NCI-H1417 treated with DMSO at 0.1 percent for 48 hours (cell line): Measurements from ENCODE around the gene ARHGEF38.
"Not testable (repeated sequence)": the region's sequence is repeated elsewhere in the genome, so short reads cannot be mapped to it uniquely, and the experiment has no call there.

Source experiments
- DNase-seq: peaks from one replicate; lab custom pipeline; 2025; lab: John Stamatoyannopoulos, UW

ARHGEF38 gene

DNA sequence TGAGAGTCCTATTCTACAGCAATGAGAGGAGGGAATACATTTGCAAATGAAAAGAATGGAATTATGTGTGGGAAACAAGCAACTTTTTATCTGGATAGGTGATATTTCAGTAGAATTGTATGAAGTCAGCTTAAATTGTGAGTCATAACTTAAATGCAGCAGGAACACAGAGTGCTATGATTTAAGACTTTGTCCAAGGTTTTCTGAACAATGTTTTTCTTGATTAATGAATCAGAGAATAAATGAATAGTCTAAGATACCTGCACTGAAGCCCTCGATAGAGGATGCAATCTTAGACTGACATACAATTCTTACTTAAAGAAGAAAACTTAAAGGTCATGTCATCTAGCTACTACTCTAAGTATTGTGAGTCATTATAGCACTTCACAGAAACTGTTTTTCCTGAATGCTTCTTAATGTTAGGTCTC, 8.0 kb downstream of the ARHGEF38 start:
- DNase-seq: no peak

DNA sequence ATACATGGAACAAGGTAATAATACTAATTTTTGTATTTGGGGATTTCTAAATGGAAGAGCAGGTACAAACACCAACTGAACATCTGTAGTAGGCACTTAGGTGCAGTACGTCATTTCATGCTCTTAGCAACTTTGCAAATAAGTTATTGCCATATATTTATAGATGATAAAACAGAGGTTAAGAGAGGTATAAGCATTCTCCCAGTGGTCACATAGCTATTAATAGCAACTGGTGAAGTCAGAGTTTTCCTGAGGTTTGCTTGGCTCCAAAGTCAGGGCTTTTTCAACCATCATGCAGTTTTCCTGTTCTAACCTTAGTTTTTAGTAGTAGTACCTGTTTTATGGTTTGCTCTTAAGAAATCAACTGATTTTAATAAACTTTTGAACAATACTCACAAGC, 10.9 kb downstream of the ARHGEF38 start:
- DNase-seq: no peak

DNA sequence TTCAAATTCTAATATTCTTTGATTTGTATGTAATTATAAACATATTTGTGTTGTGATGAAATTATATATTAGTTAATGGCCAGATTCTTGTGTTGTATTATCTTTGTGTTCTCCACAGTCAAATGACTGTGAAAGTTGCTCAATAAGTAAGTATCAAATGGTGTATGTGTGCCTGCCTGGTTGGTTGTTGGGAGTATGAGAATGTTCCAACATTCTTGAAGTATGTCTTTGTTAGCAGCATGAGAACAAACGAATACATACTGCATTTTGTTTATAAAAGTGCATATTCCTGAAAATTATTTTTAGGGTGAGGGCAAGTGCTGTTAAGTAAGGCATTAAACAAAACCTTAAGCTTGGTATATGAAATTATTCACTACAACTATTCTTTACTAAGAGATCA, 16.2 kb downstream of the ARHGEF38 start:
- DNase-seq: no peak

DNA sequence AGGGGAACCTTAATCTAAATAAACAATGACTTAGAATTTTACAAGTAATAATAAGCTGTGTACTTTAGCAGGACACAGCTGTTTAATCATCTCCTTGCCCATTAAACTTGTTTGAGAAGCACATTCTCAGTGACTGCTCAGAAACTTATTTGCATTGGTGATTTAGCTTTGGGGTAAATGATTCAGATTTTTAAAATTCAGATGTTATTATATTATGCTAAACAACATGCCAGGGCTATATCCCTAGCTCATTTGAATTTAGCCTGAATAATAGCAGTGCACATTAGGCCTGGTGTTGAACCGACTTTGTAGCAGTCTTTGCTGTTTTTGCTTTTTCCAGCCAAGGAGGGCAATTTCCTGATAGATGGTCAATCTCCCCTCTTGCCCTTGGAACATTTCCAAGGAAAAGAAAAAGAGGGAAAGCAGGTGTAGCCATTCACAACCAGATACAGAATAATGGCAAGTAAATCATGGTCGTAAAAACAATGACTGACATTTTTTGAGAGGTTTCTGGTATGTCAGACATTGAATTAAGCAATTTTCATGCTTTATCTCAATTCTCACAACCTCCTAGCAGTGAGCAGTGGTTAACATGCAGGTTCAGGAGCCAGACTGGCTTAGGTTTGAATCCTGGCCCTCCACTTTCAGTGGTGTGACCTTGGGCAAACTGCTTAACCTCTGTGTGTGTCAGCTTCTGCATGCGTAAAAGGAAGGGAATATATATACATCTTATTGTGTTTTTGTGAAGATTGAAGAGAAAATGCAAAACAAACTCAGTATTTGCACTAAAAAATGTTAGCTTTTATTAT, 16.8 kb downstream of the ARHGEF38 start:
- no peak for DNase-seq

DNA sequence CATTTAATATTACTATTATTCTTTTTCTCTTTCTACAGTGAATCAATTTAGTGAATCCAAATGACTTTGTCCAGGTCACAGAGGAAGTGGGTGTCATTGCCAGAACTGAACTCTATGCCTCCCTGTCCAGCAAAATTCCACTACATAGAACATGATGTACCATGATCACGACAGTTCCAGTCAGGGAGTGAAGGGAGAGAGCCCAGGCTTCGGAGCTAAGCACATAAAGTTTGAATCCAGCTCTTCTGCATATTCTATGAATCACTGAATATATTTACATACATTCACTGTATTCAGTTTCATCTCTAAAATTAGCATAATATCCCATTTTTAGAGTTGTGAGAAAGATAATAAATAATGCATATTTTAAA, 17.4 kb downstream of the ARHGEF38 start:
- no peak for DNase-seq

DNA sequence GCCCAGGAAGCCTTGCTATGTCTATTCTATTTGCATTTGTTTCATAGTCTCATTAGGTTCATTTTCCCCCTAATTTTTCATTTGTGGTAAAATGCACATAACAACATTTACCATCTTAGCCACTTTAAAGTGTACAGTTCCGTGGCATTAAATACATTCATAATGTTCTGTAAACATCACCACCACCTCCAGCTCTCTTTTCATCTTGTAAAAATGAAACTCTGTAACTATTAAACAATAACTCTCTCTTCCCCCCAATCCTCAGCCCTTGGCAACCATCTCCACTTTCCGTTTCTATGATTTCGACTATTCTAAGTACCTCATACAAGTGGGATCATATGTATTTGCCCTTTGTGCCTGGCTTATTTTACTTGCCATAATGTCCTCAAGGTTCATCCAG, 19.9 kb downstream of the ARHGEF38 start:
- DNase-seq: no peak

DNA sequence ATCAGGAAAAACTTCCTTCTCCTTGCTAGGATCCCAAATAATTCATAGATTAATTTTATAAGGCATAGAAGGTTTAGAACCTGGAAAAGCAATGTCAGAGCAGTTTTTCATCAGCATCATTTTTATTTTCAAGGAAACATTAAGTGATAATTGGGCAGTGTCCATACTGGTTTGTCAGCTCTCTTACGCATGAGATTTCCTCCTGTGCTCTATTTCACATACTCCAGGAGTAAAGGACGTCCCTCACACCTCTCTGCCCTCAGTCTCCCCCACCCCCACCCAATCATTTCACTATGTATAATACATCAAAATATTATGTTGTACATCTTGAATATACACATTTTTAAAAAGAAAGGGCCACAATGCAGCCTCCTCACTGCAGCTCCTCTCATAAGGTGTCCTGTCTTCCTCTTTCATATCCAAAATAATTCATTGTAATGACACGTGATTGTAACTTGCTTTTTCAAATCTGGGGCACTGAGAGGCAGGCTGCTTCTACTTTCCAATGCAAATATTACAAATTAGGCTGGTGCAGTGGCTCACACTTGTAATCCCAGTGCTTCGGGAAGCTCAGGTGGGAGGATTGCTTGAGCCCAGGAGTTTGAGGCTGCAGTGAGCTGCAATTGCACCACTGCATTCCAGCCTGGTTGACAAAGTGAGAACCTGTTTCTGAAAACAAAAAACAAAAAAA, 34.4 kb downstream of the ARHGEF38 start:
- no peak for DNase-seq

DNA sequence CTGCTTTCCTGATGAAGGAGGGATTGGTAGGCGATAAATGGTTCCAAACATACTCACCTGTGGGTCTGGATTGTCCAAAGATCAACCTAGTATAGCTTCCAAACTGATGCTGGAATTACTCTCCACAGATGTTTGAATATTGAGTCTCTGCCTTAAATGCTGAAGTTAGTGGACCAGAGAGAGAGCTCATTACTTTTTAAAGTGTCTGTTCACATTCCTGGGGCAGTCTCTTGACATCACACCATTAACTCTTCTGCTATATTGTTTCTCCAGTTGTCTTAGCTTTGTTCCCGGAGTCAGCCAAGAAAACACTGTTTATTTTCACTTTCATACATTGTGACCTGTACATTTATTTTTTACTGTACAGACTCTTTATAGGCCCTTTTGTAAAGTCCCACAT, 35.4 kb downstream of the ARHGEF38 start:
- no peak for DNase-seq

DNA sequence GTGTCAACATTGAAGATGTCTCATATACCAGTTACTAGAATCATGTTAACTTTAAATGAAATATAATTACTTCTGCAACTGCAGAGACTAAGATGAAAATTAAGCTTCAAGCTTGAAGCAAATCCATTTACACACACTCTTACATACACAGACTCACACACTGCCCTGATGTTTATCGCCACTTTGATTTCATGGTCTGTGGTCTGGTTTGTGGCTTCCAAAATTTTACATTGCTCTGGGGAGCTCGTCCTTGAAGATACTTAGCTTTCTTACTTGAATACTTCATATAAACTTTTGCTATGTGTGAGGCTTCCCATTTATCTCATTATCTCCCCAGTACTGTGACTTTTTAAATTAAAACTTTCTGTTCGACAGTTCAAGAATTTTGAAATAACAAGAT, 35.8 kb downstream of the ARHGEF38 start:
- no peak for DNase-seq

DNA sequence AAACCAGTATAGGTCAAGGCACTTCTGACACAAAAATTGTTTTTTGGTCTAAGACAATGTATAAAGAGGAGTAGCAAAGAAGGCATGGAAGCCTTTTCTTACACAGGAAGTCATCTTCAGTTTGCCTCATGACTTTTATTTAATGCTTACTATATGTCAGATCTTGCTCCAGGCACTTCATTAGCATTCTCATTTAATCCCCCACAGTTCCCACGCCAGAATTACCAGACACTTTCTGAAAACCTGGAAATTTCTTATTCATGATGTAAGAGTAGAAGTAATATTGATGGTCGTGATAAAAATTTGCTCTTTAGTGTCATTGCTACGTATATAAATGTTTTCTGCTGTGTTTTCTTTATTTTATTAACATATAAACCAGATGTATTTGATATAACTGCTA, 39.2 kb downstream of the ARHGEF38 start:
- DNase-seq: no peak

DNA sequence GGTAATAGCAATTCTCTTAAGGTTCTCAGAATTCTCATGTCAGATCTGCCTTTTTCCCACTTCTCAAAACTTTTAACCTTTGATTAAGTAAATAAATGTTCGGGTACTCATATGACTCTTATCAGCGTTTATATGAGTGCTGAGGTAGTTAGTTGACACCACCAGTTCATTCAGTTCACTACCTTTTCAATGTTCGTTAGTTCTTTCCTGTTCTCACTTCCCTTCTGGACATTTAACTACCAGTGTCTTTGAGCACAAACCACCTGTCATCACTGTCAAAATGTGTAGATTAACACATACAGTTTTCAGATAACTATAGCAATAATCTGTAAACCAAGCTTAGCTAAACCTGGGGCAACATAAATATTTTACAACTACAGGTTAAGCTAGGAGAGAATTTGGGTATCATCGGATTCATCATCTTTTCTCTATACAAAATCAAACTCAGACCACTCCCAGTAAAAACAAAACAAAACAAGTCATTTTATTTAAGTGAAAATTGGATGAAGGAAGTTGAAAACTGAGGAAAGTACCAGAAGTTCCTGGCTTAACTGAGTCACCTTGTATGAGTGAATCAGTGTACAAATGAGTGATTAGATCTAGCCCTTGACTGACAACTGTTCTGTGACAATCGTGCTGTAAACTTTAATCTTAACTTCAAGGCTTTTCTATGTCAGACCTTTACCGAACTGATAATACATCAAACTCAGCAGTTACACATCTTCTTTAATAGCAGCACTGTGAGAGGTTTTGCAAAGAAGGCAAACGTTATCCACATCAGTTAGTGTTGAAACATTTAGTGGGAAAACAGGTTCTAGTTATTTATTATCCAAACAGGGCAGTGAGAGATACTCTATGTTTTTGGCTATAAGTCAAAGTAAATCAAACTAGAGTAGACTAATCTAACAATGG, 41.9 kb downstream of the ARHGEF38 start:
- DNase-seq: no peak

DNA sequence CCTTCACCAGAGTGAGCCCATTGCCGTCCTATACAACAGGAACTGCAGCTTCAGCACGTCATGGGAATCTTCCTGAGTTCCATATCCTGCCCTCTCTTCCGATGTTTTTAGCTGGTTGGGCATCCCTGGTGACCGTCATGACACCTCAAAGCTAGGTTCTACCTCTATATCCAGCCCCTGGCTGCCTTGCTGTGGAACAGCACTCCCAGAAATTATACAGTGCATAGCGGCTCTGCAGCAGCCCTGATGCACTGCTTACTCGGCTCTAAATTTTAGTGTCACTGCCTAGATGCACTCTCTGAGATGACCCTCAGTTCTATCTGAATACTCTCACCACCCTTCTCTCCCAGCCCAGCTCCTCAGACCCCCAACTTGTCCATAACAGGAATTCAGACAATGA, 44.3 kb downstream of the ARHGEF38 start:
- no peak for DNase-seq

DNA sequence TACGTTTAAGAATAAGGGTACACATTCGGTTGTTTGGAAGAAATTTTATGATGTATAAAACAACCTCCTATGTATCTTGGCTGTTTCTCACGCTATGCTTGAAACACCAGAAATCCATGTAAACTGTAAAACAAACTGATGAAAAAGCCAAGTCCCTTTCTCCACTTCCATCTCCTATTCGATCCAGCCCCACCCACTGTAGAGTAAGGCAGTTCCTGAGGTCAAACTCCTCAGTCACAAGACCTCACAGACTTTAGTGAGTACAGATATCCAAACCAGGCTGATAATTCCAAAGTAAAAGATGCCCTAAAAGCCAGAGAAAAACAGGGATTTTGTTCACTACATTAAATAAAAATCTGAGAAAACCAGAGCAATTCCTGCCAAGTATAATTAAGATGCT, 45.6 kb downstream of the ARHGEF38 start:
- no peak for DNase-seq

DNA sequence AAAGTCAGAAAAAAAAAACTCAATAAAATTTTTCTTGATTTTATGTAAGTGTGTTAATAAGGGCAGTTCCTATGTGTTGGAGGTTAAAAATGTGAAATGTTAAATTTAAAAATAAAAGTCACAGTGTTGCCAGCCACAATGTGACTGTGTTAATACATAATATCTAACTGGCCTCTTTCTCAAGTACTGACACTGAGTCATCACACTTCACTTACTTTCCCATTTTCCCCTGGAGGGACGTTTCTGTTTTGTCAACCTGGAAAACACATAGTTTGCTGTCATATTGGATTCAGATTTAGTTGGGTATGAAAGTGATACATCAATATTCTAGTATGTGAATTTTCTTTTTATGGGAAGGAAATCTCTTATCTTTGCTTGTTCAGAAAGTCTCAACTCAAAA, 46.4 kb downstream of the ARHGEF38 start:
- no peak for DNase-seq

DNA sequence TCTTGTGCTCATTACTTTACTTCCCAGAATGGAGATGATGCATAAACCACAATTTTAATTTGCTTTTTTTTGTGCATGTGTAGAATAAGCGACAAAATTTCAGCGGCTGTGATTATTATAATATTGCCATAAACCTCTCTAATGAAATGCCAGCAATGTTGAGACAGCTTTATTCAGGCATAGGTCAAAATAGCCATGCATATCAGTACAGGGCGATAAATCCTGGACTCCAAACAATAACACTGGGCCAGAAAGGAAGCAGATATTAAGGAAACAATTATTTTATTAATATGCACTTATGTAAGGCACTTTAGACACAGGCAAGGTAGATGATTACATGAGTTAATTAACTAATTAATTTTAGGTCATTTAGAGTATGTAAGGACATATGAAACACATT, 47.1 kb downstream of the ARHGEF38 start:
- no peak for DNase-seq

DNA sequence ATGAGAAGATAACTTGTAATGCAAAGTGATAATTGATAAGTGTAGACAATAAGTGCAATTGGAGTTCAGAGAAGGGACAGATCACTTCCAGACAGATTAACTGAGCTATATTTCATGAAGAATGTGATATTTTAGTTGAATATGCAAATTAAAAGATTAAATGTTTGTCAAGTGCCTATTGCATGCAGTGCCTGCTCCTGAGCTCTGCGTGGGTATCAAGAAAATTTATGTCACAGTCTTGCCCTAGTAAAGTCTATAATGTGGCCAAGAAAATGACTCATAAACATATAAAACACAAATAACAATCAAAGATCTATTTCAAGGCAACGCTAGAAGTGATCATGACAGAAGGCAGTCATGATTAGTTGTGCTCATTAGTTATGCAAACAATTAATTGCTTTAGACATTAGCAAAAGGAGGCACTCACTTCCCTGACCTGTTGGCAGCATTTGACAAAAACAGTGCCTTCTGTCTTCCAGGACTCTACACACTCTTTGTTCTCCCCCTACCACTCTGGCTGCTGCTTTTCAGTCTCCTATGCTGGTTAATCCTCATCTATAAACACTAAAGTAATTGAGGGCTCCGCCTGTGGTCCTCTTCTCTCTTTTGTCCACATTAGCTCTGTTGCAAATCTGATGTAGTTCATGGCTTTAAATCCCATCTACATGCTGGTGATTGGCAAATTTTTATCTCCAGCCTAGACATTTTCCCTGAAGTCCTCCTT, 47.7 kb downstream of the ARHGEF38 start:
- DNase-seq: no peak

DNA sequence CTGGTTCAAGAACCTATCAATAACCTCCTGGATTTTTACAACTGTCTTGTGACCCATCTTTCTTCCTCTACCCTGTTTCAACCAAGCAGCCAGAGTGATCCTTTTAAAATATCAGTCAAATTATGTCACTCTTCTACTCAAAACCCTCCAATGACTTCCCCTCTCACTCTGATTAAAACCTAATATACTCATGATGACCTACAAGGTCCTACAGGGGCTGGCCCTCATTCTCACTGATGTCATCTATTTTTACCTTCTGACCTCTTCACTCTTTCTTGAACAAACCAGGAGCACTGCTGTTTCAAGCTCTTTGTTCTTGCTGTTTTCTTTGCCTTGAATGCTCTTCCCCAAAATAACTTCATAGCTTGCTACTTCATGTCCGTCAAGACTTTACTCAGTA, 48.5 kb downstream of the ARHGEF38 start:
- DNase-seq: no peak

DNA sequence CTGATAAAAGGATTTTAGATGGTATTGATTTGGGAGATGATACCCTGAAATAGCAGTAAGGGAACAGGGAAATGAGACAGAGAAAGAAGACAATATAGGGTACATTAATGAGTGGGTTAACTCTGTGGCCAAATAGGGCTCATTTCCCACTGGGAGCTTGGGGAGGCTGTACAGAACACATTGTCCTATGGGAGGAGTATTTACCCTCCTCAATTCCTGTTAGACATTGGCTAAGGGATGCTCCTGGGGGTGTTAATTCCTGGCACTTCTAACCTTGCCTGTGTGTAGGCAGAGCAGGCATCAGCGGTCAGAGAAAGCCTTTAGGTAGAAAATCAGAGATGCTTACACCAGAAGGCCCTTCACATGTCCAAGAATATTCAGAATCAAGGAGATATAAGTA, 49.0 kb downstream of the ARHGEF38 start:
- DNase-seq: no peak

DNA sequence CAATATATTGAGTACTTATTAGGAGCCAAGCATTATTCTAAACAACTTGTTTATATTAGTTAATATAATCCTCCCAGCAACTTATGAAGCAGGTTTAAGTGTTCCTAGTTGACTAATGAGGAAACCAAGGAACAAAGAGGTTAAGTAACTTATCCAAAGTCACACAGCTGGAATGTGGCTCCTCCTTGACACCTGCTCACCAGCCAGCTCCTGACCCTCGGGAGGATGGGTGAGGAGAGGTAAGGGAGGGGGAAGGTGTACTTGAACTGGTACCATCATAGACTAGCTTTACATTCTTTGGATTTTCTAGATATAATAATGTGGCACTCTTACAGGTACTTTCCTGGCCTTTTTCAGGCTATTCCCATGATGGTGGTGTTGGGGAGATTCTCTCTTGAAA, 50.7 kb downstream of the ARHGEF38 start:
- no peak for DNase-seq

DNA sequence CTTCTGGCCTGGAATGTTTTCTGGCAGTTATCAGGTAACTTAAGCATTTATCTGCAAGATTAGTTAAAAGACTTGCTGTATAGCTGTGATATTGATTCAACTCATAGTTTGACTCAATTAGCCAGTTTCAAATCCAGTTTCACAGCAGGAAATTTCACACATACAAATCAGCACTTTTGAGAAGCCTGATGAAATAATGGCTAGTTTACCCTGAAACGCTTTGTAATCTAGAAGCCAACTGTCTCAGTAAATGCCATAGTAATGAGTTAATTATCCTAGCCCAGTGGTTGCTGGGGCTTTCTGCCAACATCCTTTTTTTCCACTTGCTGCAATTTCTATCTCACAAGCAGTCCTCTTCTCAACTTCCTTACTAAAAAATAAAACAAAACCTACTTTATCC, 53.1 kb downstream of the ARHGEF38 start:
- DNase-seq: no peak

DNA sequence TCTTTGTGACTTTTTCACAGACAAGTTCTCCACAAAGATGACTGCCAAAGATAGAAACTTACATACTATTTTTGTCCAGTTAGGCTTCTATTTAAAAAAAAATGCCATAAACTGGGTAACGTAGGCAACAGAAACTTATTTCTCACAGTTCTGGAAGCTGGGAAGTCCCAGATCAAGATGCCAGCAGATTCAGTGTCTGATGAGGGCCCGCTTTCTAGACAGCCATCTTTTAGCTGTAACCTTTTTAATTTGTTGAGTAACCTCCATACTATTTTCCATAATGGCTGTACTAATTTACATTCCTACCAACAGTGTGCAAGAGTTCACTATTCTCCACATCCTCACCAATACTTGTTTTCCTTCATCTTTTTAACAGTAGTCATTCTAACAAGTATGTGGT, 55.5 kb downstream of the ARHGEF38 start:
- DNase-seq: no peak

DNA sequence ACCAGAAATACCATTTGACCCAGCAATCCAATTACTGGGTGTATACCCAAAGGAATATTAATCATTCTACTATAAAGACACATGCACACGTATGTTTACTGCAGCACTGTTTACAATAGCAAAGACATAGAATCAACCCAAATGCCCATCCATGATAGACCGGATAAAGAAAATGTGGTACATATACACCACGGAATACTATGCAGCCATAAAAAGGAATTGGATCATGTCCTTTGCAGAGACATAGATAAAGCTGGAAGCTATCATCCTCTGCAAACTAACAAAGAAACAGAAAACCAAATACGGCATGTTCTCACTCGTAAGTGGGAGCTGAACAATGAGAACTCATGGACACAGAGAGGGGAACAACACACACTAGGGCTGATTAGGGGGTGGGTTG, 57.4 kb downstream of the ARHGEF38 start:
- DNase-seq: not testable (repeated sequence)
